ENCODE measurements around the gene ZNF684. TPM values are rescaled to one million over a fixed set of nuclear protein-coding genes. Genes with fewer than 3 reads are reported as not detected.

Gene ZNF684
- total RNA-seq, result 1 to 10 TPM; 2.9 to 8.2 (median 5.1) TPM

DNA sequence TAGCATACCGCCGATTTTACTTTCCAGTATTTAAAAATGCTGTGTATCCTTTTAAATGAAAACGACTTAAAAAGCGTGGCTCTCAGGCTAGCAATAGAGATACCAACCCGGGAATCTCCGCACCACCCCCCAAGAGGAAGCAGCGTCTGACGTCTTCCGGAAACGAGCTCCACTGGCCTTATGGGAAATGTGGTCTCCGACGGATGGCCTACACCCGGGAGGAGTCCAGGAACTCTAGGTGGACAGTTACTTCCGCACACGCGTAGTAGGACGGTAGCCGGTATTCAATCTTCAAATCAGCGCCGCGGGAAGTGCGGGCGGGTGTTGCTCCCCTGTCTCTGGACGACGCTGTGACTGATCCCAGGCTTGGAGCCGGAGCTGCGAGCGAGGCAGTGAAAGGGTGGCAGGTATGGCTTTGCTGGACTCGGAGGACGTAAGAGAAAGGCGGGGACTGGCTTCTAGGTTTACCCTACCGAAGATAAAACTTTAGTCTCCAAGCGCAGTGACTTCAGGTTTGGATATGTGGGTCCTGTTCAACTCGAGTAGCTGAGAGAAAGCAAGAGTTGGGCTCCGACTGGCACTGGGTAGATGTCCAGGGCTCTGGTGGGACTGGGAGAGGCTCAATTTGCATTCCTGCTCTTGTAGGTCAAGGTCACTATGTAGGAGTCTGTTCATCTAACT, at the start of gene ZNF684:
ZNF684 (plus strand) TSS at position 257 of the 681 bp plus-strand sequence. CDS start 1,530 bp downstream, outside the sequence.
- no peak for TF ChIP-seq CTCF (IDR thresholded peaks at IDR 0.05; ENCODE audit: low read depth)

DNA sequence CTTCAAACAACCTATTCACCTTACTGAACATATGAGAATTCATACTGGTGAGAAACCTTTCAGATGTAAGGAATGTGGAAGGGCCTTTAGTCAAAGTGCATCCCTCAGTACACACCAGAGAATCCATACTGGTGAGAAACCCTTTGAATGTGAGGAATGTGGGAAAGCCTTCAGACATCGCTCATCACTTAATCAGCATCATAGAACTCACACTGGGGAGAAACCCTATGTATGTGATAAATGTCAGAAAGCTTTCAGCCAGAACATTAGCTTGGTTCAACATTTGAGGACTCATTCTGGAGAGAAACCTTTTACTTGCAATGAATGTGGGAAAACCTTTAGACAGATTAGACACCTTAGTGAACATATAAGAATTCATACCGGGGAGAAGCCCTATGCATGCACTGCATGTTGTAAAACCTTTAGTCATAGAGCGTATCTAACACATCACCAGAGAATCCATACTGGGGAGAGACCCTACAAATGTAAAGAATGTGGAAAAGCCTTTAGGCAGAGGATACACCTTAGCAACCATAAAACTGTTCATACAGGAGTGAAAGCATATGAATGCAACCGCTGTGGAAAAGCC, 36.0 kb upstream of the ZNF684 start:
- no peak for TF ChIP-seq CTCF (IDR thresholded peaks at IDR 0.05; ENCODE audit: low read depth)

GRCh38 chr1:40507973-40508372, 23.5 kb upstream of the ZNF684 start:
- no peak for TF ChIP-seq CTCF (IDR thresholded peaks at IDR 0.05; ENCODE audit: low read depth)

DNA sequence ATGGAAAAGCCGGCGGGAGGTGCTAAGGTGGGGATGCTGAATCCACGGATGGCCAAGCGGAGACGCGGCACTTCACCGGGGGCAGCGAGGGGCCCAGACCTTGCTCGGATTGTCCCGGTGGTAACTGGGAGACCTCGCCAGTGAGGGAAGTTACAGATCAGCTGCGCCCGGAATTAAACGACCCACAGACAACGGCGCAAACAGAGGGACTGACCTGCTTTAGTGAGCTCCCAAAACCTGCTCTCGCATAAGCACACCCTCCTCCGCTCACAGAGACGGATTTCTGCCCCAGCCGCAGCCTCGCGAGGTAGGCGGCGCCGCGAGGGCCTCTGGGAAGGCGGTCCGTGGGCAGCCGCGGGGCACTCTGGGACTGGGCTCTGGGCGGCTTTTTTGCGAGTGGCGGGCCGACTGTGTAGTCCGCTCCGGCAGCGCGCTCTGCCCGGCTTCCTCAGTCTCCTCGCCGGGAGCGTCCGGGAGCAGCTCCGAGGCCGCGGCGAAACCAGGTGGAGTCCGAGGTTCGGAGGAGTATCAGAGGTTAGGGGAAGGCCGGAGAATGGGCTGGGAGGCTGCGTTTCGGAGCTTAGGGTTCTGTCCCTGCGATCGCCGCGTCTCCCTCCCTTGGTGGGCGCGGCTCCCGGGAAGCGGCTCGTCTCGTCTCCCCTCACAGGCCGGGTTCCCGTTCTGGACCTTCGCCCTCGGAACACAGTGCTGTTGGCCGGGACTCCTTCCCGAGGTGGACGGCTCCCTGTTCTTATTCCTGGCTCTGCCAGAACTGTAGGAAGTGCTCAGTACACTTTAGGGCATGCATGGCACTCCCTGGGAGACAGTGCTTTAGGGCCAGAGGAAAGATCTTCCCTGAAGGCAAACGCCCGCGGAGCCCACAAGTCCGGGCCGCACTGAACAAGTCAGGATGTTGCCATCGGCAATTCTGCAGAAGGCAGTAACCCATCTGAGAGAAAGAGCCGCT, 22.8 kb upstream of the ZNF684 start, which contains the start of gene EXO5:
EXO5 (plus strand) TSS at position 393 of the 967 bp plus-strand sequence. CDS start 5,778 bp downstream, outside the sequence.
- TF ChIP-seq CTCF (IDR thresholded peaks at IDR 0.05; ENCODE audit: low read depth), result no peak

- TF ChIP-seq CTCF (IDR thresholded peaks at IDR 0.05; ENCODE audit: low read depth), result no peak
Observed at GRCh38 chr1:40519517-40519916, 11.9 kb upstream of the ZNF684 start.

DNA sequence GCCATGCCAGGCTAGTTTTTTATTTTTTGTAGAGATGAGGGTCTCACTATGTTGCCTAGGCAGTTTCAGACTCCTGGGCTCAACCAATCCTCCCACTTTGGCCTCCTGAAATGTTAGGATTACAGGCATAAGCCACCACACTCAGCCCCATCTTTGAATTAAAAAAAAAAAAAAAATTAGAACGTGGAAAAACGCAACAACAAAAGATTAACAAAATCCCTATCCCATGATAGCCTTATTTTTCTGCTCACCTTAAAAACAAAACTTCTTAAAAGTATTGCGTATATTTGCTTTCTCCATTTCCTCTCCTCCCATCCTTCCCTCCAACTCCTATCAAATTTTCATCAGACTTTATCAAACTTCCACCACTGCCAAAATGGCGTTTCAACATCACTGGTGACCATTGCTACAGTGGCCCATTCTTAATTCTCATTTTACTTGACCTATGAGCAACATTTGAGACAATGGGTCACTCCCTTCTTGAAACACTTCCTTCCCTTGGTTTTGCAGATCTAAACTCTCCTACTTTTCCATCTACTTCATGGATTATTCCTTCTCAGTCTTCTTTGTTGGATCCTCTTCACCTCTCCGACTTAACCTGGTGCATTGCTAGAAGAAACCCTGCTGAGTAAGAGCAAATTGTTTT, 579 bp upstream of the ZNF684 start:
- no peak for TF ChIP-seq CTCF (IDR thresholded peaks at IDR 0.05; ENCODE audit: low read depth)

All from subcutaneous adipose tissue (tissue), 4 donors.